DMS53 (cell line): ENCODE results near the gene HOXB9.

Experiments used
- DNase-seq: peaks from one replicate; lab custom pipeline; 2025; lab: John Stamatoyannopoulos, UW

The HOXB9 gene

DNA sequence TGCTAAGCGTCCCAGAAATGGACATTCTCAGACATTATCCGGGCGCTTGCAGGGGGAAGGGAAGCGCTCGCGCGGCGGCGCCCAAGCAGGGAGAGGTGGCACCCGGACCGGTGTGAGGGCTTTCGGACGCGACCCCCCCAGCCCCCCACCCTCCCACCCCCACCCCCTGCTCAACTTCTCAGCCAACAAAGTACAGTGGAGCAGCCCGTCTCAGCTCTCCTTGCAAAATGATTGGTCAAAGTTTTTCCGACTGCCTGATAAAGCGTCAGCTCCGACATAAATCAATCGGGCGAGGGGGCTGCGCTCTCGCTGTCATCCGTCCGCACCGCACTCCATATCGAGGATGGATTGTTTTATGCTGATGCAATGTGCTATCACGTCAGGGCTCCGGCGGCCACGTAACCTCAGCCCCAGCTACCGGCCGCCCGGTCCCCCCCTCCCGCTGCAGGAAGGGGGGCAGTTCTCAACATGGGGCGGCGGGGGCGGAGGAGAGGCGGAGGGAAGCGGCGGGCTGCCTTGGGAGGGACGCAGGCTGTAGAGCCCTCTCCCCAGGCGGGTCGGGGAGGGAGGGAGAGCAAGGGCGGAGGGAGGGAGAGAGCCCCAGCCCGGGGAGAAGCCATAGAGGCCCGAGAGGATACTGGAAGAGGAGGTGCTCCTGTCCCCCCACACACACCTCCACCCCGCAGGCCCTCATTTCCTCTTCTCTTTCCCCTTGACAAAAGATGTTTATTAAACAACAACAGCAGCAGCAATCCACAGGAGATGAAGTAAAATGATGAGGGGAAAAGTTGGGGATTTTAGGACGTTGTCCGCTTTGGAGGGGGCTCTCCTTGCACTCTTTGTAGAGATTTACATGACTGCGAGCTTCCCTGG, at the start of gene HOXB9:
TSS of gene HOXB9 (minus strand) at position 114 of the 873 bp plus-strand sequence. CDS start at position 25, 89 bp downstream.
- no peak for DNase-seq

DNA sequence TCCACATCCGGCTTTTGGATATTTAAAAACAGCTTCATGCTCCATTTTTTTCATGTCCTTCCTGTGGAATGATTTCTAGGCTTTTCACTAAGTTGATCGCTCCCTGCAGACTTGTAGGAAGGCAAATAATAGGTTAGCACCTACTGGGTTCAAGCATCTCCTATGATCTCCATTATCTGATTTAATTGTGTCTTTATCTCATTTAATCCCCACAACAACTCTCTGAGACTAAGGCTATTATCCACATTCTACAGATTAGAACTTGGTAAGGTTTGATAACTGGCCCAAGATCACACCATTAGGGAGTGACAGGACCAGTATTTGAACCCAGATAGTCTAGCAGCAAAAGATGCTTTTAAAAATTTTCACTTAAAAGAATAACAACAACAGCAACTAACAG, 46.2 kb upstream of the HOXB9 start:
- no peak for DNase-seq

DNA sequence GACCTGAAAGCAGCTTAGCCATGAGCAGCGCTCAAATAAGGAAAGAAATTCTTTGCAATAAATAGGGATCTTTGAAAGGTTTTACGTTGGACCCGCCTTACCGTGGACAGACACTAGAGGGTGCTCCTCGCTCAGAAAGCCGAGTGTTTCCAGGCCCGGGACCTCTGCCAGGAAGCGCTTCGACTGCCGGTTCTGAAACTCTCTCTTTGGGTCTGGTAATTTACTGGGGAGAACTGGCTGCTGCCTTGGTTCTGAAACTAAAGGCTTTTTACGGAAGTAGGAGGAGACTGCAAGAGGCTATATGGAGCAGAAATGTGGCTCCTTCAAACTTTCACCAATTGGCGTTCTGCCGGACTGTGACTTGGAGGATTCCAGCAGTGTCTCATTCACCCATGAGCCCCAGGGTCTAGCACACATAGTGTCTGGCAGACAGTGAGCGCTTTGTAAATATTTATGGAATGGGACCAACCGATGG, 45.6 kb upstream of the HOXB9 start:
- DNase-seq, result peak; percentile 76

DNA sequence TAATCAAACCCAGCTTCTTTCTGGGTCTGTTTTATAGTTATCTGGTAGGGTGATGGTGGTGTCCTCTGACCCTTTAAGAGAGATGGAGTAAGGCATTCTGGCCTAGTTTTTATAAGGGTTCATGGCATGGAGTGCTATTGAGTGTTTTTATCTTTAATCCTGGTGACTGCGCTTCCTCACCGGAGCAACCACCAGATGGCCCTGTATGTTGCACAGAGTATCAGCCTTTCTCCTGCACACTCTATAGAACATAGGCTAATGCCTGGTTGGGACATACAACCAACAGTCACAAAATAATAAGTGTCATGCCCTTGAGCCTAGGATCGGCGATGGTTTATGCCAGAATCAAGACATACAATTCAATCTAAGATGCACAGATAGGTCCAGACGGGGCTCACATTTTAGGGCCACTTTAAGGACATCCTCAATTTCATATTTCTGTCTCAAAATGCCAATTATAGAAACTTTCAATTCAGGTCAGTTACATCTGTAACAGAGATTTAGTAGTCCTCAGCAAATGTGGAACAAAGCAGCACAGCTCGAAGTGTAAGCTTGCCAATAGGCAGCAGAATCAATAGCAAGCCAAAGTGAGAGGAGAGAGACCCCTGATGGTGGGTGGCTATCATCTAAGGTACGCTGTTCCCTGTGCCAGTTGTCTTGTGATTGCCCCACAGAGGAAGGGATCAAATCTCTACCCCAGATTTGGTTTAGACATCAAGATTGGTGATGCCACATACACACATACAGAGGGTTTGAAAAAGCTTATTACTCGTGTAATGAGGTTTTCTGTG, 37.2 kb upstream of the HOXB9 start:
- peak; percentile 23 for DNase-seq

DNA sequence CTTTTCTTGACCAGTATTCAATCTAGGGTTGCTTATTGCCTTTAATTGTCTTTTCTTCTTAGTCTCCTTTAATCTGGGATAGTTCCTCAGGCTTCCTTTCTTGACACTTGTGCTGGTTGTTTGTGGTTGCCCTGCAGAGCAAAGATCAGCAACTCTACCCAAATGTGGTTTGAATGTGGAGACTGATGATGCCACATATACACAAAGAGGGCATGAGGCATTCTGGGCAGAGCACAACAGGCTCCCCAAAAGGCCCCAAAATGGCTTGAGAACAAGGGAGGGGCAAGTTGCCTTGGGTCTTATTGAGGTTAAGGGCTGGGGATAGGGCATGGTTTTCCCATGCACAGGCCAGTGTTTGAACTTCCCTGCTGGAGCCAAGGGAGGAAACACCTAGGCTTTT, 29.8 kb upstream of the HOXB9 start:
- DNase-seq, result no peak

DNA sequence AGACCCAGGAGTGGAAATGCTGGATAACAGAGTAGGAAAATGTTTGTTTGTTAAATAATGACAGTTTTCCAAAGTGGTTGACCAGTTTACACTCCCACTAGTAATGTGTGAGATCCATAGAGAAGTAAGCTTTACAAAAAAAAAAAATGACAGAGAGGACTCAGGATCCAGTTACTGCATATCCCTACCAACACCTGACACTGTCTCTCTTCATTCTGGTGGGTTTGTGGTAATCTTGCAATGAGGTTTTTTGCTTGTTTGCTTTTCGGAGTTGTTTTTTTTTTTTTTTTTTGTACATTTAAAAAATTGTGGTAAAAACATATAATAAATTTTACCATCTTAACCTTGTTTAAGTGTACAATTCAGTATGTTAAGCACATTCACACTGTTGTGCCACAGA, 23.6 kb upstream of the HOXB9 start:
- no peak for DNase-seq

DNA sequence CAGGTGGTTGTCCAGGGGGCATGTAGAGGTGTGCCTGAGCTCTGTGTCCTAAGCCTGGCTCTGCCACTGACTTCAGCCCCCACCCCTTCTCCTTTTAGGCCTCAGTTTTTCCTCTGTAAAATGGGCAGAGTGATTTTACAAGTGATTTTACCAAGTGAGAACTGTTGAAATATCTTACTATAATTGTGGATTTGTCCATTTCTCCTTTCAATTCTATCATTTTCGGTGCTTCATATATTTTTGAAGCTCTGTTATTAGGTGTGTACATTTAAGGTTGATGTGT, 21.7 kb upstream of the HOXB9 start:
- no peak for DNase-seq

DNA sequence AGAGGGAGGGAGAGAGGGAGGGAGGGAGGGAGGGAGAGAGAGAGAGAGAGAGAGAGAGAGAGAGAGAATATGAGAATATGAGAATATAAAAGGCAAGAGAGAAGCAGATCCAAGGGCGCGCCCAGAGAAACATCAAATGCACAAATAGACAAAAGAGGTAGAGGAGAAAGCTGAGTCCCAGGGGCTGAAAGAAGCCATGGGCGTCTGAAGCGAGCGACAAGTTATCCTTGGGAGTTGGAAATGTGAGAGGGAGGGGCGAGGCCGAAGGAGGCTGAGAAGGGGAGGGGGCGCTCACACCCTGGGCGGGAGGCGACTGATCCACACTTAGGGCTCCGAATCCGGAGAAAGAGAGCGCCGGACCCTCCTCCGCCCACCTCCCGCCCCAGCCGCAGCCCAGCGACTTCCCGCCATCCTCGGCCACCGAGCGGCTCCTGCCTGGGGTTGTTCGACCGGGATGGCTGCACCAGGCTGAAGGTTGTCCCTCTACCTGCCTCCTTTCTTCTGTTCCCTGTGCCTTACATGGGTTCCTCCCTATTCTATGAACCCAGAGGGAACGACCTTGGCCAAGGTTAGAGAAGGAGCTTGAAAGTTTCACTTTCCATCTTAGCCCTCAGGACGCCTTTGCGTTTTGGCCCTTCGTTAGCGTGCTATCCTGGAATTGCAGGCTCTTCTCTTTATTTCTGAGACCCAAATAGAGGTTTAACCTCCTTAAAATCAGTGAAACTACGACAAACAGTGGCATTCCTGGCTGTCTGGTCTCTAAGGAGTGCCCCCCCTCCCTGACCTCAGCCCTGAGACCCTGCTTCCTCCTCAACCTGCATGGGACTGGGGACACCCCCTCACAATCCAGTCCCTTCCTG, 21.2 kb upstream of the HOXB9 start:
- no peak for DNase-seq

DNA sequence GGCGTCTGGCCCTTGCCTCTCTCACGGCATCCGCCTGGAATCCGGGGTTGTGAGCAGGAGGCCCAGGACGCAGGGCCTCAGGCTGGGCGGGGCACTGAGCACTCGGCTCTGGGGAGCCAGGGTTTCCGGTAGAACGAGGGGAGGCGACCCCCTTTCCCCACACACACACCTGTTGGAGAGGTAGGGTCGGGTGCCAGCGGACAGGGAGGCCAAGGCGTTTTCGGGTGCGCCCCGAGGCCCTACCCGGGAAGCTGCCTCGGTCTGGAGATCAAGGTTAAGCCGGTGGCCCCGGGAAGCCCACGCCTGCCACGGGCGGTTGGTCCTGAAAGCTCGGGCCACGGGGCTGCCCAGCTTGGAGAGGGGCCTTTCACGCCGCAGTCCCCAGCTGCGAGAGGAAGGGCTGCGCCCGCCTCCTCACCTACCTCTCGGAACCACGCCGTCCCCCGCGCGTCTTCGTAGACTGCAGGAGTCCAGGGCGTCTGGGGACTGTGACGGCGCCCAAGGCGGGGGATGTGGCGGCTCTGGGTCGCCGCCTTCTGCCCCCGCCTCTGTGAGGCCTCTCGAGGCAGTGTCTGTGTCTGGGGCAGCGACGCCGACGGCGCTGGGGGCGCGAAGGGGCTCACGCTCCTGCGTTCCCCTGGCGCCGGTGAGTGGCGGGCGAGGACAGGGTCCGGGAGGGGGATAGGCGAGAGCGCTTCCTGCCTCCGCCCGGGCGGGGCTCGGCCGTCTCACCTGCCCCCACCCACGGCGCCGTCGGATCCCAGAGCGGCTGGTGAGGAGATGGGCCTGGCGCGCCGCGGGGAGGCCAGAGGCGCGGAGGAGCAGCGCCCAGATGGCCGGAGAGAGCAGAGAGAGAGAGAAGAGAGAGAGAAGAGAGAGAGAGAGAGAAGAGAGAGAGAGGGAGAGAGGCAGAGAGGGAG, 20.3 kb upstream of the HOXB9 start:
- no peak for DNase-seq

DNA sequence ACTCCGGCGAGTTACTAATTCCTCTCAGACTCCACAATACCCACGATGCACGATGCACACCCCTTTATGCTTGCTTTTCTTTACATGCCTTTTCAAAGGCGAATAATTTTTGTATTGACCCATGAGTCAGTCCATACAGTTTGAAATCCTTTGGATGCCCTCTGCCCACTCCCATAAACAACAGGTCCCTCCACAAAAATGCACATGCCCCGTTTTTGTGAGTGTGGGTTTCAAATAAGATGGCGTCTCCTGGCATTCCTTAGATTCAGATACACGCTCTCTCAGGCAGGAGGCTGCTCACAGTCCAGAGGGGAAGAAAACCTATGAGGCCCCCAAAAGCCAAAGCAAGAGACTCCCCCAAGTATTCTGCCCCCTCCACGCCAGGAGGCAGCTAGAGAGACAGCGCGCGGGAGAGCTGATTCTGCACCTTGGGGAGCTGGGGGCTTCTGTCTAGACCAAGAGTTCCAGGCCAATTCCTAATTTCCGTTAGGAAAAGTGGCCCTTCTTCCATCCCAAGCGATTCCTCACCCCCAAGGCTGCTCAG, 19.6 kb upstream of the HOXB9 start:
- no peak for DNase-seq

DNA sequence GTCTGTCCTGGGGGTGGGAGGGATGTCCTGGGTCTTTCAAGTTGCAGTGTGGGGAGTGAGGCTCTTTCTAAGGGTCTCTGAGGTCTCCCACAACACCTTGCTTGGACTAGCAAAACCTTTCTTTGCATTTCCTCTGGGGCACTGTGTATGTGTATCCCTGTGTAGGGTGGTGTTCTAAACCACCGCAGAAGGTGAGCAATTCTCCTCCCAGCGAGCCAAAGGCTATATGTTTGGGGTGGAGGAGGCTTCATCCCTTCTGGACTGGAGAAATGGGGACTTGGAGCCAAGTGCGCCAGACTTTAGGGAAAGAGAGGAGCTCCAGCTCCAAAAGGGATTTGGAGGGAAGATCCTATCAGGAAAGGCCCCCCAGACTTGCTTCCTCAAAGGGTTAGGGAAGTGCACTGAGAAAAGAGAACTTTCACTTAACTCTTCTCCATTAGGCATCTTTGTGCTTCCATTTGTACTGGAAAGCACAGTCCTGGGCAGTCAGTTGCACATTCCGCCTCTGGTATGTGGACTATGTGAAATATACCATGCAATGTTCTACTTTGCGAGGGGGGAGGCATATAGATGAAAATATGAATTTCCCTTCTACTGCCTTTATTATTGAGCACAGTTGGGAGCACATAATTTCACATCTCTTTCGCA, 18.9 kb upstream of the HOXB9 start:
- no peak for DNase-seq

DNA sequence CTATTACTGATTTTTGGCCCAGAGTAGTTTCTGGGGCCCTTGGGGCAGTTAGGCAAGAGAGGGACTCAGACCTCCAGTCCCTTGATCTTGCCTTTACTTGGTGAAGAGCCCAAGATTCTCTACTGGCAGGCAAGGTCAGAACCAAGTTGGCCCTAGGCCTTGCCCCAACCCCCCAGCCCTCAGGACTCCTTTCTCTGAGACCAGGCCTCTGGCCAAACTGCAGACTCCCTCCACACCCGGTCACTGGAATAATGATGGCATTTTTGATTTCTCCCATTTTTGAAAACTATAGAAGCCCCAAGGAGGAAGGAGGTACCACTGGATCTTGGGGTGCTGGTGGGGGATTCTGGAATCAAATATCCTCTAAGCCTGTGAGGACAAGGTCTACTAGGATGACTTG, 18.0 kb upstream of the HOXB9 start:
- no peak for DNase-seq

DNA sequence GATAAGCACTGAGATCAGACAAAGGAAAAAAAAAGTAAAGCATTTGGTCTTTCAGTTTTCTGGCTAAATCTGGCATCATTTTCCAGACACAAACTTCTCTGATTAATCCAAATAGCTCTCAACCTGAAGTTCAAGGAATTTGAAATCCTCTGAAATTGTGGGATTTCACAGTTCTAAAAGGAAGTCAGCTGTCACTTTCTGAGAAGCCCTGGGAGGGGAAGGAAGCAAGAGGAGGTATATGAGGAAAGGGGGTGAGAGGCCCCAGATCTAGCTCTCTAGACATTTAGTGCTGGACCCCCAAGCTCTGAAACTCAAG, 17.5 kb upstream of the HOXB9 start:
- DNase-seq, result no peak

DNA sequence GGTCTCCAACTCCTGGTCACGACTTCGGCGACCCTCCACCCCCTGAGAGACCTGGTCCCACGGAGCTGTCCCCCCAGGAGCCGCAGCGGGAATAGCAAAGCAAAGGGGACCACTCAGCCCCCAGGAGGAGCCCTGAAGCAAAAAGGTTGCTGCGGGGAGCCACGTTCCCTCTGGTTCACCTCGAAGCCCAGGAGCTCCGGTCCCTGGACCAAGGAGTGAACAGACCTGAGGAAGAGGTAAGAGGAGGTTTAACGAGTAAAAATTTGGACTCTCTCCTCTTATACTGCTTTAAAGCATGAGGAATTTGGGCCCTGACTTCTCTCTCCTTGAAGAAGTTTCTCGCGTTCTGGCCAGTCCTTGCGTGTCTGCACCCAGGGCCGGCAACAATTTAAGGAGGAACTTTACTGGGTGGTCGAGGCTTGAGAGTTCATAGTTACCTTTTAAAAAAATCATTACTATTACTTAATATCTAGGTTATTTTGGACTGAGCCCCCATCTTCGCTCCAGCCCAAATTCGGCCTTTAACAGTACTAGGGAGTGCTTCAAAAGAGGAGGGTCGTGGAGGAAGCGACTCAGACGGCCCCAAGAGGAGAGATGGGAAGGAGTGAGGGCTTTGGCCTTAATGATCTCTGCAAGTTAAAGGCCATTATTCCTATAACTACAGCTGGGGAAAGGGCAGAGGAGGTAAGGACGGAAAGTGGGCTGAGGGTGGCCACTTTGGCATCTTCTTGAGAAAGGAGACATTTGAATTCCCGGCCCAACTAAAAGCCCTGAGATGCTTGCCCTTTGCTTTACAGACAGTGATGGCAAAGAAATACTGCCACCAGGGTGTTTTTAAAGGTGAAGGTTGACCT, 16.9 kb upstream of the HOXB9 start:
- no peak for DNase-seq

DNA sequence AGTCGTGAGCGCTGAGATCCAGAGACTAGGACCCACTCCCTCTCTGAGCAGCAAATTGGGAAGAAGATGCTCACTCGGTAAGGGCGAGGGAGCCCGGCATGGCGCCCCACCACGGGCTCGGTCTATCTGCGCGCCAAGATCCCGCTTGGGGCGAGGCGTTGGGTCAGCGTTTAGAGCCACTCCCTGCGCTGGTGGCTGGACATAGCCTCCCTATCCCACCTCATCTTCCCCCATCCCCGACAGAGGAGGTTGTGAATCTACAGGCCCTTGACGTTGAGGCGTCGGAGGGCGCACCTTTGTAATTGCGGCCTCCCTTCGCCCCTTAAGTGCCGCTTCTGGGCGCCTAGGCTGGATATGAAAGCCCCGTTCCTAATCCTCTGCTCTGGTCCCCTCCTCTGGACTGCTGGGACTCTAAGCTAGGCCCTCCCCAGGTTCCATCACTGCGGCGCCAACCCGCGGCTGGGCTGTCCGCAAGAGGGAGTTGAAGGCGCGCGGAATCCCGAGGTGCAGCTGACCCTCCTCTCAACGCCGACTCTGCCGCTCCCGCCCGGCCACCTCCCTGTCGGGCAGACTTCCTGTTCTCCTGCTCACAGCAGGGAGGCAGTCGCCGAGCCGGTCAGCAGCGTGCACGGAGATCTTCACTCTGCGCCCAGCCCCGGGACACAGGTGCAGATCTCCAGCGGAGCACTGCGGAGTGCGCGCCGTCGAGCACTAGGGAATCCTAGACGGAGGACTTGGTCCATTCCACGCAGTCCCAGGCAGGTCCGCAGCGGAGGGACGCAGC, 16.1 kb upstream of the HOXB9 start:
- no peak for DNase-seq

DNA sequence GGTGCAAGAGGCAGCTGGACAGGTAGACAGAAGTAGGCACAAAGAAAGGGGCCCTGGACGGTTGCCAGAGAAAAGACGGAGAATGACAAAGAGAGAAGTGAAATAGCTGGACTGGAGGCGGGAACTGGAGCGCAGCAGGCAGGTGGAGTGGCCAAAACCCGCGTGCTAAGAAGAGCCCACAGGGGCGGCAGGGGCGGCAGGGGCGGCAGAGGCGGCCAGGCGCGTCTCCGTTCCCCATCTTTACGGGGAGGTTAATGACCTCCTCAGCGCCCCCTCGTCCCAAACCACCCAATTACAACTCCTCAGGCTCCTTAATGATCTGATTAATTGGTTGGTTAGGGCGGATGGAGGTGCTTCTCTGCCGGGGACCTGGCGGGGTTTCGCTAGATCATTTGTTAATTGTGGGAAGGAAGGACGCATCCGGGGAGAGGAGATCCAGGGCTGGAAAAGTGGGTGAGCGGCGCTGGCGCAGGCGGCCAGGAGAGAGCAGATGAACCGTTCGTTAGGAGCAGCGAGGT, 15.4 kb upstream of the HOXB9 start:
- no peak for DNase-seq

DNA sequence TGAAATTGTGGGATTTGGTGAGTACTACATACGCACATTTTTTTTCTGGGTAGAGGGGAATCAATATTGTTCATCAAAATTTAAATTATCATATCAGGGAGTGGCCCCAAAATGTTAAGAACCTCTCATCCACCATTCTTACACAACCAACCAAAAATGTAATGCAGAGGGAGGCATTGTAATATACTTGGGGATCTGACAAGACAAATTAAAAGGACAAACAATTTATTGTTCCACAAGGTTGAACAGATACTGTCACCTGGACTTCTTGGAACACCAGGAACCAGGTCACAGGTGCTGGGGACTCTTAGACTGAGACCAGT, 14.7 kb upstream of the HOXB9 start:
- DNase-seq, result no peak

DNA sequence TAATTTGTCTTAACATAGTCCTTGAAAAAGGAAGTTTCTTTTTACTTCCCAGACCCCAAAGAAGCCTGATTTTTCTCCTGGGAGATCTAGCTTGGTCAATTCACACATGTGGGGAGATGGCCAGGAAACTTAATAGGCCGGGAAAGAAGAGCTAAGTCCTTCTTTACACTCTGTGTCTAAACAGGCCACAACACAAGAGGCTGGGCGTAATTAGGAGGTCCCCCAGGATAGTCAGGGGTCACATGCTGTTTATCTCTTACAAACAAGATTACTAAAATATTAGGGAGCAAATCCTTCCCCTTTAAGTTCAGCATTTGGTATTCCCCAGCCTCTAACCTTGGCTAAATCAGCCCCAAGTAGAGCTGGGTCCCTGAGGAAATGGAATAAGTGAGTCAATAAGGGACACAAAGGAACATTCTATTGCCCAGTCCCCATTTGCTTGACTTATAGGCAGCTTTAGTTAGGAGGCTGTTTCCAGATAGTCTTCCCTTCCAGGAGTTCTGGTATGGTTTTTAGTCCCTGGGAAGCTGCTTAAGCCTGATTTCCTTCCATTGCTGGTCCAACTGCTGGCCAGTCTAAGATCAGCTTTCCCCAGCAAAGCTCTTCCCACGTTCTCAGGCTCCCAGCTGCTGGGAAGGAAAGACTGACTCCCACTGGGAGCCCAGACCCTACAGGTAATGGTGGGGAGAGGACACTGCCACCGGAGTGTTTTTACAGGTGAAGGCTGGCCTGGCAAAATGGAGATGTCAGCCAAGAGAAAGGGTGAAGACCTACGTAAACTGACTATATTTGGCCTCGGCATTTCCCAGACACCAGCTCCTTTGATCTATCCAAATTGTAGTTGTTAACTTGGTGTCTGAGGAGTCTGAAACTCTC, 14.1 kb upstream of the HOXB9 start:
- no peak for DNase-seq
